Thoracic aorta (tissue), 2 donors: ENCODE measurements around the gene CLEC17A. TPM values are rescaled to one million over a fixed set of nuclear protein-coding genes. Genes with fewer than 3 reads are reported as not detected.
"Not testable (repeated sequence)": the region's sequence is repeated elsewhere in the genome, so short reads cannot be mapped to it uniquely, and the experiment has no call there.

Source experiments
- ATAC-seq: fragments of 150-250 bp; one replicate; pipeline ENCODE4 v1.8.0; 2017; ENCODE audit warnings: low read depth; ENCODE audit not compliant: insufficient number of reproducible peaks, low FRiP score
- DNase-seq: peaks from one replicate; pipeline ENCODE4 v3.0.0-alpha.2; 2020; ENCODE audit warnings: low spot score
- H3K27ac ChIP-seq, 2 donors: fragments of 200-600 bp; sonication (generic); 1 replicate in 1 of 2; 2 replicates in 1 of 2; pipeline ENCODE4 v1.5.1; 2016; ENCODE audit warnings: mild to moderate bottlenecking in 2 of 2, moderate library complexity in 2 of 2
- H3K27me3 ChIP-seq: fragments of 200-600 bp; sonication (generic); replicated peaks from 2 replicates; pipeline ENCODE4 v1.6.0; 2016; ENCODE audit warnings: mild to moderate bottlenecking; ENCODE audit not compliant: insufficient read depth
- H3K36me3 ChIP-seq: fragments of 200-600 bp; sonication (generic); one replicate; pipeline ENCODE4 v1.5.1; 2016
- H3K4me1 ChIP-seq, 2 donors: fragments of 200-600 bp; sonication (generic); 1 replicate in 1 of 2; 2 replicates in 1 of 2; pipeline versions ENCODE4 v1.5.1 to v1.6.0; 2016; ENCODE audit warnings: low read depth in 2 of 2, mild to moderate bottlenecking in 1 of 2; ENCODE audit not compliant: control insufficient read depth in 1 of 2
- H3K4me3 ChIP-seq: fragments of 200-600 bp; sonication (generic); 2 replicates; pipeline ENCODE4 v1.5.1; 2016; ENCODE audit warnings: mild to moderate bottlenecking
- H3K9me3 ChIP-seq: fragments of 200-600 bp; sonication (generic); 2 replicates; pipeline ENCODE4 v1.5.1; 2016
- total RNA-seq, 2 donors: library from RNA; depleted of rRNA; stranded (reverse); fragments of >200 nt; gene quantifications; one replicate each; pipeline versions ENCODE4 v1.1.0 to v1.2.3, GENCODE V29; 2016
- TF ChIP-seq, protein P1 (sequence below): fragments of 200-600 bp; sonication (generic); IDR thresholded peaks from one replicate; pipeline ENCODE4 v1.5.1; 2019; ENCODE audit warnings: antibody characterized with exemption

CLEC17A gene
- total RNA-seq, 2 donors from 2014 or later: not detected

DNA sequence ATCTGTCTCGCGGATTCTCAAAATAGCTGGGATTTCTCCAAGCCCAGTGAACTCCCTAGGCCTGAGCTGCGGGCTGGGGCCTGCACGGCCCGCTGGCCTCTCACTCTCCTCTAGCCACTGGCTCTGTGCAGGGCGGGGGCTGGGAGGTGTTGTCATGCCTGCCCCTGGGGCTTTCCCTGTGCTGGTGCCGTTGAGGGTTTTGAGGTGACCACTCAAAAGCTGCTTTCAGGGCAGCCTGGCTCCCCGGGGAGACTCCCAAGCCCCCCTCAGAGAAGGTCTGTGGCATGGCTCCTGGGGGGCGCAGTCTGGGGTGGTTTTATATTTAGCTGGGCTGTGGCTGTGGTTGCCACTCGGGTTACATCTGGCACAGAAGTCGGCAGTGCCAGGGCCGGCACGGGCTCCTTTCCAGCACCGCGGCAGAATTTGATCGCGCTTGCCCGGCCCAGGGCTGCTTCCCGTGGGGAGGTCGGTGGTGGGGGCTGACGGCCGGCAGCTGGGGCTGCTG, 21.0 kb upstream of the CLEC17A start:
- H3K36me3 ChIP-seq: peaks cover 14% of the 10 kb centered on the region
- peaks cover 13 to 36% of the 10 kb centered on the region in 2 donors for H3K4me1 ChIP-seq
- TF ChIP-seq, protein P1, sequence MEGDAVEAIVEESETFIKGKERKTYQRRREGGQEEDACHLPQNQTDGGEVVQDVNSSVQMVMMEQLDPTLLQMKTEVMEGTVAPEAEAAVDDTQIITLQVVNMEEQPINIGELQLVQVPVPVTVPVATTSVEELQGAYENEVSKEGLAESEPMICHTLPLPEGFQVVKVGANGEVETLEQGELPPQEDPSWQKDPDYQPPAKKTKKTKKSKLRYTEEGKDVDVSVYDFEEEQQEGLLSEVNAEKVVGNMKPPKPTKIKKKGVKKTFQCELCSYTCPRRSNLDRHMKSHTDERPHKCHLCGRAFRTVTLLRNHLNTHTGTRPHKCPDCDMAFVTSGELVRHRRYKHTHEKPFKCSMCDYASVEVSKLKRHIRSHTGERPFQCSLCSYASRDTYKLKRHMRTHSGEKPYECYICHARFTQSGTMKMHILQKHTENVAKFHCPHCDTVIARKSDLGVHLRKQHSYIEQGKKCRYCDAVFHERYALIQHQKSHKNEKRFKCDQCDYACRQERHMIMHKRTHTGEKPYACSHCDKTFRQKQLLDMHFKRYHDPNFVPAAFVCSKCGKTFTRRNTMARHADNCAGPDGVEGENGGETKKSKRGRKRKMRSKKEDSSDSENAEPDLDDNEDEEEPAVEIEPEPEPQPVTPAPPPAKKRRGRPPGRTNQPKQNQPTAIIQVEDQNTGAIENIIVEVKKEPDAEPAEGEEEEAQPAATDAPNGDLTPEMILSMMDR: no peak
- peak overlapping the region; percentile 51 for H3K4me3 ChIP-seq
- peak overlapping the region; percentile 76 to 90 for H3K27ac ChIP-seq
- H3K27me3 ChIP-seq: no peaks in the 10 kb centered on the region
- H3K9me3 ChIP-seq: no peaks in the 10 kb centered on the region
- DNase-seq: no peak
- ATAC-seq: peak; percentile 44

DNA sequence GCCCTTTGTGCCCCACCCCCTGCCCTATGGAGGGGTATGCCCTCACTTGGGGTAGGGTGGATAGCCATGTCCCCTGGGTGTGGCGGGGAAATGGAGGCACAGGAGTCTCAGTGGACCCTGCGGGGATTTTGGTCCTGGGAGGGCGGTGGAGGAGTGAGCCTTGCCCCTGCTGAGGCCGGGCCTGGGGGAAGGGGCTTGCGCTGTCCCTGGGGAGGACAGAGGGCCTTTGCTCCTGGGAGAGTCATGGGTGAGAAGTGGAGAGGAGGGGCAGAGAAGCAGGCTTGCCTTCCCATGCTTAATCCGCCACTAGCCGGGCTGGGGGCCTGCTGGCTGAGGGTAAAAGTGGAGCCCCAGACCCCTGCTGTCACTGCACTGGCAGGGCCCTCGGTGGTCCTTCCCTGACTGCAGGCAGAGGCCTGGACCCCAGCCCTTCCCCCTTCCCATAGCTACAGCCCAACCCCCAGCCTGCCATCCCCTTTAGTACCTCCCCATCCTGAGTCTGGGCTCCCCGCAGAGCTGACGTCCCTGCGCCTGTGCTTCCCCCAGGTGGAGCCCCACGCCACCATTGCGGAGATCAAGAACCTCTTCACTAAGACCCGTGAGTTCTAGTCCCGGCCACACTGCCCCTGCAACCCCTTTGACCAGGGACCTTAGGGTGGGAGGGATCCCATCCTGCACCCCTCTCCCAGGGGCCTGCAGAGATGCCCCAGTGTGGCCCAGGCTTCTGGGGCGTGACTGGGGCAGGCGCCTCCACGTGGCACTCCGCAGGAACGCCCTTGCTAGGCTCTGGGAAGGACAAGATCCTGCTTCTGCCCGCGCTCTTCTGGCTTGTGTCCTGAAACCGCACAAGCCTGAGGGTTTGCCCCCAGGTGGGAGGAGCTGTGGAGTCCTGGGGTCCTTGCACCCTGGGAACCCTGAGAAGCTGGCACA, 20.0 kb upstream of the CLEC17A start:
- Histone ChIP-seq H3K4me3 (peak overlapping the region; percentile 51), H3K27me3 (no peaks in the 10 kb centered on the region), H3K36me3 (peaks cover 14% of the 10 kb centered on the region), H3K27ac (peak overlapping the region; percentile 76 to 90), H3K9me3 (no peaks in the 10 kb centered on the region), H3K4me1 (peaks cover 13 to 36% of the 10 kb centered on the region in 2 donors)
- no peak for DNase-seq
- ATAC-seq: no peak
- TF ChIP-seq, protein P1: no peak

DNA sequence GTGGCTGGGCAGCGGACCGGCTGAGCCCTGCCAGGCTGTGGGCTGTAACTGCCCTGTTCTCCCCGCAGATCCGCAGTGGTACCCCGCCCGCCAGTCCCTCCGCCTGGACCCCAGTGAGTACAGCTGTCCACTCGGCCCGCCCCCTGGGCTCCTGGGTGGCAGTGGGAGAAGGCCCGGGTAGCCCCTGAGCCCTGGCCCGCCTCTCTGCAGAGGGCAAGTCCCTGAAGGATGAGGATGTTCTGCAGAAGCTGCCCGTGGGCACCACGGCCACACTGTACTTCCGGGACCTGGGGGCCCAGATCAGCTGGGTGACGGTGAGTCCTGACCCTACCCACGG, 19.3 kb upstream of the CLEC17A start:
- Histone ChIP-seq H3K36me3 (peaks cover 14% of the 10 kb centered on the region), H3K27me3 (no peaks in the 10 kb centered on the region), H3K9me3 (no peaks in the 10 kb centered on the region), H3K27ac (no peak overlapping the region), H3K4me3 (no peak overlapping the region), H3K4me1 (peaks cover 13 to 36% of the 10 kb centered on the region in 2 donors)
- ATAC-seq (no peak), DNase-seq (no peak)
- TF ChIP-seq, protein P1: no peak

DNA sequence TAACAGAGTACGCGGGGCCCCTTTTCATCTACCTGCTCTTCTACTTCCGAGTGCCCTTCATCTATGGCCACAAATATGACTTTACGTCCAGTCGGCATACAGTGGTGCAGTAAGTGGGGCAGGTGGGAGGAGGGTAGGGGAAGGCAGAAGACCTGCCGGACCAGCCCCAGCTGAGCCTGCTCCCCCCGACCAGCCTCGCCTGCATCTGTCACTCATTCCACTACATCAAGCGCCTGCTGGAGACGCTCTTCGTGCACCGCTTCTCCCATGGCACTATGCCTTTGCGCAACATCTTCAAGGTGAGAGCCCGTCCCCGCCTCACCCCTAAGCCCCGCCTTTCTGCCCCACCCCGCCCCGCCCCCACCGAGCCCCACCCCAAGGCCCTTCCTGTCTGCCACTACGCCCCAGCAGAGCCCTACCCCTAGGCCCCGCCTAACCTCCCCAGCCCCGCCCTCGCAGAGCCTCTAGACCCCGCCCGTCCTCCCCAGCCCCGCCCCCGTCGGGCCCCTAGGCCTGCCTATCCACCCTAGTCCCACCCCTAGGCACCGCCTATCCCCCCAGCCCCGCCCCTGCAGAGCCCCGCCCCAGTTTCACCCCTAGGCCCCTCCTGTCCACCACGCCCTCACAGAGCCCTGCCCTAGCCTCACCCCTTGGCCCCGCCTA, 18.8 kb upstream of the CLEC17A start:
- no peak for ATAC-seq
- Histone ChIP-seq H3K9me3 (no peaks in the 10 kb centered on the region), H3K4me3 (no peak overlapping the region), H3K36me3 (peaks cover 14% of the 10 kb centered on the region), H3K27ac (no peak overlapping the region), H3K4me1 (peaks cover 13 to 36% of the 10 kb centered on the region in 2 donors), H3K27me3 (no peaks in the 10 kb centered on the region)
- no peak for DNase-seq
- TF ChIP-seq, protein P1: no peak

DNA sequence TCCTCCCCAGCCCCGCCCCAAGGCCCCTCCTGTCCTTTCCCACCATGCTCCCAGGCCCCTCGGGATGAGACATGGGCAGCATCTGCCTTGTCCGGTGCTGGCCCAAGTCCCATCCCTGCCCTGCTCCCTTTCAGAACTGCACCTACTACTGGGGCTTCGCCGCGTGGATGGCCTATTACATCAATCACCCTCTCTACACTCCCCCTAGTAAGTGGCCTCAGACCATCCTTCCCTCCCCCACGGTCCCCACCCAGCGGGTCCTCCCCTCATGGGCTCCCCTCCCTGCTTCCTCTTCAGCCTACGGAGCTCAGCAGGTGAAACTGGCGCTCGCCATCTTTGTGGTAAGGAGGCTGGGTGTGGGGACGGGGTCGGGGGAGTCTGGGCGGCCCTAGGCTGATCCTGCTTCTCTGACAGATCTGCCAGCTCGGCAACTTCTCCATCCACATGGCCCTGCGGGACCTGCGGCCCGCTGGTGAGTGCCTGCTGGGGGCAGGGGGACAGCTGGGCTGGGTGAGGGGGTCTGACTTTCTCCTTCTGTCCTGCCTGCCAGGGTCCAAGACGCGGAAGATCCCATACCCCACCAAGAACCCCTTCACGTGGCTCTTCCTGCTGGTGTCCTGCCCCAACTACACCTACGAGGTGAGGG, 18.1 kb upstream of the CLEC17A start:
- H3K27ac ChIP-seq, H3K4me3 ChIP-seq, H3K9me3 ChIP-seq, H3K27me3 ChIP-seq, ATAC-seq, DNase-seq: not testable (repeated sequence)
- peaks cover 14% of the 10 kb centered on the region for H3K36me3 ChIP-seq
- peaks cover 13 to 40% of the 10 kb centered on the region in 2 donors for H3K4me1 ChIP-seq
